HG02623 (cell line): ENCODE measurements around the gene GNPDA1.

Experiments
- ATAC-seq: cut with Tn5 transposase; IDR thresholded peaks from one replicate; pipeline ENCODE4 v1.9.1; 2021; ENCODE audit warnings: moderate library complexity; ENCODE audit not compliant: unreplicated experiment

The GNPDA1 gene

GRCh38 chr5:142024771-142025304 lies 12.0 kb upstream of the GNPDA1 start:
- peak; percentile 100 for ATAC-seq

DNA sequence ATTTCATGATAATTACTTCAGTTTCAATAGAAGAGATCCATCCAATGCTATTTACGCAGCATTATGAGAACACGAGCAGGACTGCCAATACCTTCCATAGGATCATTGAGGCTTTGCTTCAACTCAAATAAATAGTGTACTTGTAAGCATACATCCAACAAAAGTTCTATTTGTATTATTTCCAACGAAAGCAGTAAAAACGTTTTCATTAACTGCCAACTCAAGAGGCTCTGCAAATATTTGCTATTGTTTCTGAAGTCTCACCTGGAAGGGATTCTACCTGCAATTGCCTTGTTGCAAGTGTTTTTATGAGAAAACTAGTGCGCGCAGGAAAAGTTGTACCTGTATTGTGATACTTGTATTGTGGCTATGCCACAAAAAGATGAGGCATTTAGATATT lies 11.0 kb upstream of the GNPDA1 start:
- no peak for ATAC-seq

DNA sequence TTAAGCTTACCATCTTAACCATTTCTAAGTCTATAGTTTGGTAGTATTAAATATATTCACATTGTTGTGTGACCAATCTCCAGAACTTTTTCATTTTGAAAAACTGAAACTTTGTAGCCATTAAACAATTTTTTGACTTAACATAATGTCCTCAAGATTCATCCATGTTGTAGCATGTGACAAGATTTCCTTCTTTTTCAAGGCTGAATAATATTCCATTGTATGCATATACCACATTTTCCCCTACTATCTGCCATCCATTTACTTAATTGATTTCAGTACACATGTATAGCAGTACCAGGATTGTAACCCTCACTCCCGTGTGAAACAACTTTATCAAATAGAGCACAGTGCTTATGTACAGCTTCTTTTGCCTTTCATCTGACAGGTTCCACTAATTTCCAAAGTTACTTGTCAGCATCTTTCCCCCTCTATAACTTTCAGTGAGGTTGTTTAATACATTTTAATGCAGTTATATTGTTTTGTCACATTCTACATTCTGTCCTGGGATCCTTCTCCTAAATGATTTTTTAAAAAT lies 7.4 kb upstream of the GNPDA1 start:
- no peak for ATAC-seq

DNA sequence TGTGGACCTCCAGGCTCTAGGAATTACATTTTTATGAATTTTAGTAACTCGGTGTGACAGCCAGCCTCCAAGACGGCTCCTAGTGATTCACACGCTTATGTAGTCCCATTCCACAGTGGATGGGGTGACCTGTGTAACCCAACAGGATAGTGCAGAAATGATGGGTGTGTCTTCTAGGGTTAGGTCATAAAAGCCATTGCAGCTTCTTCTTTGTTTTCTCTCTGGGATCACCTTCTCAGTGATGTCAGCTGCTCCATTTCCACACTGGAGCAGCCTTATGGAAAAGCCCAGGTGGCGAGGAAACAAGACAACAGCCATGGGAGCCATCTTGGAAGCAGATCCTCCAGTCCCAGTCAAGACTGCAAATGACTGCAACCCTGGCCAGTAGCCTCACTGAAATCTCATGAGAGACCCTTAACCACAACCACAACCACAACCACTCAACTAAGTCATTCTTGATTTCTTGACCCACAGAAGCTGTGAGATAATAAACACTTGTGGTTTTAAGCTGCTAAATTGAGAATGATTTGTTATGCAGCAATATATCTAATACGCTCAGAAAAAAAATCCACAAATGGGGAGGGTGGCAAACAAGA lies 5.1 kb upstream of the GNPDA1 start:
- no peak for ATAC-seq

DNA sequence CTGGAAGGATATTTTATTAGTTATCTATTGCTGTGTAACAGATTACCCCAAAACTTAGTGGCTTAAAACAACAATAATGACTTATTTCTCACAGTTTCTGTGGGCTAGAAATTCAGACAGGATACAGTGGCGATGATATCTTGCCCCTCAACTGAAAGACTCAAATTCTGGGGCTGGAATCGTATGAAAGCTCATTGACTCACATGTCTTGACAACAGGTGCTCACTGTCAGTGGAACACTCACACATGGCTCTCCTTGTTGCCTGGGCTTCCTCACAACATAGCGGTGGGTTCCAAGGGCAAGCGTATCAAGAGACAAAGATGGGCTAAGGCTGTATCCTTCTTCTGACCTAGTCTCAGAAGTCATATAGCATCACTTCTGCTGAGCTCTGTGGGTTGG lies 3.7 kb upstream of the GNPDA1 start:
- ATAC-seq, result peak; percentile 29

- peak; percentile 30 for ATAC-seq
Observed at GRCh38 chr5:142015781-142016533, 3.1 kb upstream of the GNPDA1 start.

DNA sequence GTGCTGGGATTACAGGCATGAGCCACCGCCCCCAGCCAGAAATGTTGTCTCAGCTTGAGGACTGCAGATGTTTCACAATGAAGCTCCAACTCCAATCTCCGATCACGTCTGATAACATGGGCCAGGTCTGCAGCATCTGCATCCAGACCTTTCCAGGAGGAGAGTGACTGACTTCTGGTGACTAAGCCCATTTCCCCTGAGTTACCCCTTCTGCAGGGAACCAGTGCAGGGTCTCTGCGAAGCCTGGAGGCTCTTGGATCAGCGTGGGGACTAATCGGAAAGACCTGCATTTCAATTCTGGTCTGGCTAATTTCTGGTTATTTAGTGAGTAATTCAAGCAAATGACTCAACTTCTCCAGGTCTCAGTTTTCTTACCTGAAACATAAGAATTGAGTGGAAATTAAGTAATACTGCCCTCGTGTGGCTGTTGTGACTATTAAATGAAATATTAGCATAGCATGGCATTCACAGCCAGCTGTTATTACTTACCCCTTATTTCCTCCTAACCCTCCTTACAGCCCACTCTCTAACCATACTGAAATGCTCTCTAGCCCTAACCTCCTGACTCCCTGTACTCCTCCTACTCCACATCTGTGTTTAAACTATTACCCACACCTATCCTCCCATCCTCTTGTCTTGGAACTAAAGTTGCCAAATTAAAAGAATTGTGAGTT lies 2.2 kb upstream of the GNPDA1 start:
- ATAC-seq, result no peak

DNA sequence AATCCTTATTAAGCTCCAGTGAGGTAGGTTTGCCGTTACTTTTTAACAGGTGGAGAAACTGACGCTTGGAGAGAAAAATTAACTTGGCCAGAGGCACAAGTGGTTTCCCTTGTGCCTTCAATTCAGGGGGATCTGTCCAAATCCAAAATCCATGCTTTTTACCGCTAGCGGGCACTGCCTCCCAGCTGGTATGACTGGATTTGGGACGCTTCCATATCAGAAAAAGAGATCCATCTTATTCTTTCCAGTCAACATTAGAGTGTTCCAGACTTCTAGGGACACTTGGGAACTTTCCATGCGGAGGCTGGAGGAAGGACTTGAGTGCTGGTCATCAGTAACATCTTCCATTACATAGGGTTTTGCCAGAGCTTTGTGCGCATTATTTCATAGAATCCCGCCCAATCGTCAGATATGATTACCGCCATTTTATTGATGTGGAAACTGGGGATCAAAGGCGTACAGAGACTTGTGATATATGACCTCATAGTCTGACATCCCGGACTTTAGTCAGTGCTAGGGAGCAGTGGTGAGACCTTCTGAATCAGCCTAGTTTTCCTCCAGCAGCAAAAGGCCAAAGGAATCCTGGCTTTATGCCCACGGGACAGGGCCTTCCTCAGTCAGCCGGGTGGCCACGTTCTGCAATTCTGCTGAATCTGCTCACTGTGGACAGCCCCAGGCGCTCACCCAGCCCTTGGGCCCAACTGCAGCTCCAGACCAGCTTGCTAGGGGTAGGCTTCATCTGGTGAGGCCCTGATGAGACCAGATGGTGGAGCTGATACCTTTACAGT lies 1.1 kb upstream of the GNPDA1 start:
- no peak for ATAC-seq

DNA sequence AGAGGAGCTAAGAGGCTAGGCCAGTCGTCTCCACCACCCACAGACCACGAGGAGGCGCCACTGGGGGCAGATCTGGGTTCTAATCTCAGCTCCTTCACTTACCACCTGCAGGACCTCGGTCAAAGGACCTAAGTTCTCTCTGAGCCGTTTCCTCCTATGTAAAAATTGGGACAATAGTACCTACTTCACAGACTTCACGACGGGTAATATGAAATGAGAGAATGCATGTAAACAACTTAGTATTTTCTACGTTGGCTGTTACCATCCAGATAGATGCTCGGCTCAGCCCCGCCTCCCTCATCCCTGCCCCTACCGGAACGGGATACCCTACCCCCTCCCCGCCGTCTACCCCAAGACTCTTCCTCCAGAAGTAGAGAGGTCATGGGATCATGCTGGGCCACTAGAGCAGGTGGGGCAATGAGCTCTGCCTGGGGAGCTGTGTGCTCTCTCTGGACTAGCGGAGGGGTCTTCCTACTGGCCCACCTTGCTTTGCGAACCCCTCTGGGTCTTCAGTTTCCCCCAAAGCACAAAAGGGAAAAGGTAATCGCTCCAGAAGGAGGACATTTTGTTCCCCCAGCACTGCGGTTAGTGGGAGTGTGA lies 541 bp downstream of the GNPDA1 start:
- no peak for ATAC-seq

DNA sequence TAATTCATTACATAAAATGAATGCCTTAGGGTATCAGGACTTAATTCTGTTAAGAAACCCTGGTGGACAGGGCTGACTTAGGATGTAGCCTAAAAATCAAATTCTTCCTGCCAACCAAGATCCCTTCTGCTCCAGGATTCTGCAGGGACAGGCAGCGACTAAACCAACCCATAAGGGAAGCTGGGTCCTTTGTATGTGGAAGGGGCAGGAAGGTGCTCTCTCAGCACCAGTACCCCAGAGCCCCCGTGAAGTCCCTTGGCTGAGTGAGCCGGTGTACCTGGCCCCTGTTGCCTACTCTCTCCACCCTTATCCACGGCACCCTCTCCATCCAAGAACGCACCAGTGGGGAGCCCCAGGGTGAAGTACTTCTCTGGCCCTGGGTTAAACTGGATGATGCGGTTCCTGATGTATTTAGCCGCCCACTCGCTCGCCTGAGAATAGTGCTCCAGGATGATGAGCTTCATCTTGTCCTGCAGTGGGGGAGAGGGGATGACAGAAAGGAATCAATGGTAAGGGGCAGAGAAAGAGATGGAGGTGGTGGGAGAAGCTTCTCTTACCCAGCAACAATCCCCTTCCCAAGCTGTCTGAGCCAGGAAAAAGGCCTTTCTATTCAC lies 1.1 kb downstream of the GNPDA1 start:
- ATAC-seq, result no peak

- no peak for ATAC-seq
Observed at GRCh38 chr5:142009886-142010285, 2.9 kb downstream of the GNPDA1 start.

DNA sequence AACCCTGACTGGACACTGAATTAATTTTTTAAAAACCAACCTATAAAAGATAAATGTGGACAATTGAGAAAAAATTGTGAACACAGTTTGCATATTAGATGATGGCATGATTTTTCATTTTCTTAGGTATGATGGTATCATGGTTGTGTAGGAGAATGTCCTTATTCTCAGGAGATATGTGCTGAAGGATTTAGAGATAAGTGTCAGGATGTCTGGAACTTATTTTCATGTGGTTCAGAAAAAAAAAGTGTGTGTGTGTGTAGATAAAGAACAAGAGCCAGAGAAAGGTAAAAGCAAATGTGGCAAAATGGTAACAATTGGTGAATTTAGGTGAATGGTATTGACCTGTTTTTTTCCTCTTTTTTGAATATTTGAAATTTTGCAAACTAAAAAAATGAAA lies 4.0 kb downstream of the GNPDA1 start:
- no peak for ATAC-seq

- ATAC-seq, result no peak
Observed at GRCh38 chr5:142007237-142007544, 5.6 kb downstream of the GNPDA1 start.

GRCh38 chr5:142006363-142007236 lies 6.2 kb downstream of the GNPDA1 start:
- ATAC-seq, result no peak

- ATAC-seq, result no peak
Observed at GRCh38 chr5:142003266-142003800, 9.5 kb downstream of the GNPDA1 start.

GRCh38 chr5:142000704-142001484 lies 11.9 kb downstream of the GNPDA1 start:
- no peak for ATAC-seq

GRCh38 chr5:142000173-142000572 lies 12.7 kb downstream of the GNPDA1 start:
- no peak for ATAC-seq

- ATAC-seq, result no peak
Observed at GRCh38 chr5:141997358-141997960, 15.4 kb downstream of the GNPDA1 start.
